Measurements from ENCODE around the gene AGPAT2. TPM values are rescaled to one million over a fixed set of nuclear protein-coding genes. Genes with fewer than 3 reads are reported as not detected.

AGPAT2 gene
- total RNA-seq, 2 donors from 2014 or later = 94.2 to 275 TPM

DNA sequence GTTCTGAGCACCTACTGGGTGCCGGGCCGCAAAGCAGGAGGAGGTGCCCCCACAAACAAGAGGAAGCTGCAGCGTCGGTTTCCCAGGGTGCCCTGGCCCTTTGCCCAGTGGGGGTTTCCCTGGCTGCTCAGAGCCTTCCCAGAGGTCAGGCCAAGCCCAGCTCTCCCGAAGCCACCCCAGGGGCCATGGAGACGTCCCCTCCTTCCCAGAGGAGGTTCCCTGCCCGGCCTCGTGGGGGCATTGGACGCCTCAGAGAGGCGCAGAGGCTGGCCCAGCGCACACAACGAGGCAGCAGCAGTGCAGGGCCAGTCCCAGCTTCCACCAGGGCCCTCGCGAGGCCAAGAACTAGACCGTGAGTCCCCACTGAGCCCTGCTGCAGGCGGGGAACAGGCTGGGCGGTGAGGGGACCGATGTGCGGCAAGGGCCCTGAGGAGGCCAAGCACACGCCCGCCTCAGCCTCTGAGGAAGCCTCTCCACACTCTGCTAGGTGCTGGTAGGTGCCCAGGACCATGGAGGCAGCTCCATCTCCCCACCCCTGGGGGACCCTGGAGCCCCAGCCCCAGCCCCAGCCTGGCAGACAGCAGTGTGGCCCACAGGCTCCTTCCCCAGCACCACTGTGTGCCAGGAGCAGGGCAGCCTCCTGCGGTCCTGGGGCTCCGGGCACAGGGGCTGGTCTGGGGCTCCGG is 32.1 kb upstream of the AGPAT2 start:
- no peak overlapping the region for H3K27ac ChIP-seq
- intact Hi-C loops (cut with DNase I) = no loop called here
- 31 to 62% methylated on average over 4 to 24 of the region's 24 CpGs for WGBS, 2 donors
- TF ChIP-seq POLR2A (IDR thresholded peaks at IDR 0.05) = no peak
- TF ChIP-seq, protein P1, sequence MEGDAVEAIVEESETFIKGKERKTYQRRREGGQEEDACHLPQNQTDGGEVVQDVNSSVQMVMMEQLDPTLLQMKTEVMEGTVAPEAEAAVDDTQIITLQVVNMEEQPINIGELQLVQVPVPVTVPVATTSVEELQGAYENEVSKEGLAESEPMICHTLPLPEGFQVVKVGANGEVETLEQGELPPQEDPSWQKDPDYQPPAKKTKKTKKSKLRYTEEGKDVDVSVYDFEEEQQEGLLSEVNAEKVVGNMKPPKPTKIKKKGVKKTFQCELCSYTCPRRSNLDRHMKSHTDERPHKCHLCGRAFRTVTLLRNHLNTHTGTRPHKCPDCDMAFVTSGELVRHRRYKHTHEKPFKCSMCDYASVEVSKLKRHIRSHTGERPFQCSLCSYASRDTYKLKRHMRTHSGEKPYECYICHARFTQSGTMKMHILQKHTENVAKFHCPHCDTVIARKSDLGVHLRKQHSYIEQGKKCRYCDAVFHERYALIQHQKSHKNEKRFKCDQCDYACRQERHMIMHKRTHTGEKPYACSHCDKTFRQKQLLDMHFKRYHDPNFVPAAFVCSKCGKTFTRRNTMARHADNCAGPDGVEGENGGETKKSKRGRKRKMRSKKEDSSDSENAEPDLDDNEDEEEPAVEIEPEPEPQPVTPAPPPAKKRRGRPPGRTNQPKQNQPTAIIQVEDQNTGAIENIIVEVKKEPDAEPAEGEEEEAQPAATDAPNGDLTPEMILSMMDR (IDR thresholded peaks at IDR 0.05) = no peak
- H3K4me3 ChIP-seq = no peak overlapping the region
- peak; percentile 9 for ATAC-seq
- H3K9me3 ChIP-seq = no peaks in the 10 kb centered on the region
- no peaks in the 10 kb centered on the region for H3K27me3 ChIP-seq
- peaks cover 8 to 13% of the 10 kb centered on the region in 2 donors for H3K36me3 ChIP-seq (replicated peaks in 1 of 2; ENCODE audit: insufficient read depth in 1 of 2, low read depth in 2 of 2)
- H3K4me1 ChIP-seq = peaks cover 19% of the 10 kb centered on the region
- peak in 2 of 4 donors; percentile 38 to 50 for DNase-seq

DNA sequence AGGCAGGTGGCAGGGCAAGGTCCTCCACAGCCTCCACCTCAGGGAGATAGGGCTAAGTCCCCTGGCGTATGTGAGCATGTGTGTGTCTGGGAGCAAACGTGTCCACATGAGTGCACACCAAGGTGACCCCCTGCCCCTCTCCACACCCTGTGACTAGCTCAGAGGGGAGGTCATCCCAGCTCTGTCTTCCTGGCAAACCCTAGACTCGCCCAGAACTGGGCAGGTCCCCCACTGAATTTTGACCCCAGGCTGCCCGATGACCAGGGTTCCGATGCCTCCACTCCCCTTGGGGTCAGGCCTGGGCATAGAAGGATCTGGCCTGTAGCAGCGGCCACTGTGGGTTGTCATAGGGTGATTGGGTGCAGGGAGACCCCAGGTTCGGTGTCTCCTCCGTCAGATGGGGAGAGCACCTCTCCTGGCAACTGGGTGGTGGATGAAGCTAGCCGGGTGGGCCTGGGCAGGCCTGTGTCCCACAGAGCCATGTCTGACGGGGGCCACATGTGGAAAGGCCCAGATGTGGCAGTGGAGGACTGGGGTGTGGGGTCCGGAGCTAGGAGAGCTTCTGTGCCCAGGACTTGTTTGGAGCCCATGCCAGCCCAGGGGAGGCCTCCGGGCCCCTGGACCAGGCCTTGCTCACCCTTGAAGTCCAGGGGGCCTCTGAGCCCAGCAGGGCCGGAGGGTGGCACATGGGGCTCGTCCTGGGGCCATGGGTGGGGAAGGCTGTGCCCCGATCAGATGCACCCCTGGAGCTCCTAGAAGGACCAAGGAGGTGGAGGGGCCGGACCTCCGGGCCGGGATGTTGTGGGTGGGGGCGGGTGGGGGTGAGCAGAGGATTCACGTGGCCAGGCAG is 31.3 kb upstream of the AGPAT2 start:
- peaks cover 18% of the 10 kb centered on the region for H3K4me1 ChIP-seq
- intact Hi-C loops (cut with DNase I) = no loop called here
- H3K4me3 ChIP-seq = no peak overlapping the region
- H3K36me3 ChIP-seq (replicated peaks in 1 of 2; ENCODE audit: insufficient read depth in 1 of 2, low read depth in 2 of 2) = peaks cover 2 to 8% of the 10 kb centered on the region in 2 donors
- H3K27ac ChIP-seq = no peak overlapping the region
- H3K9me3 ChIP-seq = no peaks in the 10 kb centered on the region
- TF ChIP-seq POLR2A (IDR thresholded peaks at IDR 0.05) = no peak
- TF ChIP-seq, protein P1 (IDR thresholded peaks at IDR 0.05) = no peak
- DNase-seq (no peak), ATAC-seq (no peak)
- 59 to 79% methylated on average over 8 to 19 of the region's 20 CpGs for WGBS, 2 donors
- H3K27me3 ChIP-seq = no peaks in the 10 kb centered on the region

DNA sequence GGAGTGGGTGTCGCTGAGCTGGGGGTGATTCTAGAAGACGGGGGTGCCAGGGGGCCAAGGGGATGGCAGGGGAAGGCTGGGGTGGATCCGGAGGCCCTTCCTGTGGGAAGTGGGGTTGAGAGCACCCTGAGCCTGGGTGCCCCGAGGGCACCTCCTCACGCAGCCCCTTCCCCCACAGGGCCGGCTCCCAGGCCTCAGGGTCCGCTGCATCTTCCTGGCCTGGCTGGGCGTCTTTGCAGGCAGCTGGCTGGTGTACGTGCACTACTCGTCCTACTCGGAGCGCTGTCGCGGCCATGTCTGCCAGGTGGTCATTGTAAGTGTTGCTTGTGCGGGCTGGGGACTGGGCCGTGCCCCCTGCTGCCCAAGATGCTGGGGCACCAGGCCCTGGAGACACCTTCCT is 30.1 kb upstream of the AGPAT2 start:
- H3K27me3 ChIP-seq = no peaks in the 10 kb centered on the region

DNA sequence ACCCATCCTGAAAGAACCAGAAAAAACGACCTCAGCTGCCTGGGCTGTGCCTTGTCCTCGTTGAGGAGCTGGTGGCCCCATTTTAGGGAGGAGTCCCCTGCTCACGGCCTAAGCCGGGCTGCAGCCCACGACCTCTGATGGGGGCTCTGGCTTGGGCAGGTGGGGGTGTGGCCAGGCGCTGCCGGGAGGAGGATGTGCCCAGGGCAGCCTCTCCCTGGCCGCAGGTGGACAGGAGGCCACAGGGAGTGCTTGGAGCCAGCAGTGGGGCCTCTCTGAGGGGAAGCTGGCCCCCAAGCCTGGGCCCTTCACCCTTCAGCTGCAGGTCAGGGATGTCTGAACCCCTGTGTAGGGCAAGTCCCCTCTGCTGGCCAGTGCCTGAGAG is 27.6 kb upstream of the AGPAT2 start:
- 55 to 79% methylated on average over 7 to 8 of the region's 8 CpGs for WGBS, 2 donors
- Histone ChIP-seq H3K4me3 (no peak overlapping the region), H3K27me3 (no peaks in the 10 kb centered on the region), H3K27ac (peak overlapping the region in 2 of 4 donors; percentile 36 to 39), H3K4me1 (peaks cover 31% of the 10 kb centered on the region), H3K36me3 (replicated peaks in 1 of 2; ENCODE audit: insufficient read depth in 1 of 2, low read depth in 2 of 2) (no peaks in the 10 kb centered on the region), H3K9me3 (no peaks in the 10 kb centered on the region)
- ATAC-seq = no peak
- no peak for TF ChIP-seq POLR2A (IDR thresholded peaks at IDR 0.05)
- TF ChIP-seq, protein P1 (IDR thresholded peaks at IDR 0.05) = no peak
- intact Hi-C loops (cut with DNase I) = no loop called here
- DNase-seq = no peak

More for the DNA sequence above, 30.1 kb upstream of the AGPAT2 start:
- WGBS, 2 donors = 82 to 94% methylated on average over 4 to 16 of the region's 16 CpGs
- TF ChIP-seq, protein P1 (IDR thresholded peaks at IDR 0.05) = no peak
- TF ChIP-seq POLR2A (IDR thresholded peaks at IDR 0.05) = no peak
- intact Hi-C loops (cut with DNase I) = no loop called here
- no peaks in the 10 kb centered on the region for H3K36me3 ChIP-seq (replicated peaks in 1 of 2; ENCODE audit: insufficient read depth in 1 of 2, low read depth in 2 of 2)
- H3K4me1 ChIP-seq = peaks cover 24% of the 10 kb centered on the region
- DNase-seq (no peak), ATAC-seq (no peak)
- no peak overlapping the region for H3K27ac ChIP-seq
- H3K4me3 ChIP-seq = no peak overlapping the region
- H3K9me3 ChIP-seq = no peaks in the 10 kb centered on the region

Measured in body of pancreas (tissue), 4 donors.